H4 (cell line): ENCODE measurements around the gene PTPN9. TPM values are rescaled to one million over a fixed set of nuclear protein-coding genes. Genes with fewer than 3 reads are reported as not detected.
A peak's percentile ranks its signal among the peaks of the same experiment; 100 is the strongest.
"Not testable (repeated sequence)": the region's sequence is repeated elsewhere in the genome, so short reads cannot be mapped to it uniquely, and the experiment has no call there.

Experiments used
- DNase-seq: peaks from one replicate; pipeline ENCODE4 v3.0.0-alpha.2; 2015; ENCODE audit warnings: low spot score
- total RNA-seq: library from RNA; depleted of rRNA; stranded (reverse); fragments of >200 nt; shearing (Covaris generic); gene quantifications from 2 replicates; pipeline ENCODE4 v1.2.3, GENCODE V29; 2014; rRNA removed

The PTPN9 gene
- 13.4 and 21.0 TPM in 2 replicates for total RNA-seq

- DNase-seq, result peak; percentile 60
Observed at GRCh38 chr15:75578948-75579920, at the start of gene PTPN9. TSS of gene PTPN9 (minus strand) at chr15:75579315. CDS start at chr15:75578776, 539 bp downstream.

- peak; percentile 93 for DNase-seq
Observed at GRCh38 chr15:75625542-75626347, 46.6 kb upstream of the PTPN9 start, which contains the start of gene SNUPN. TSS of gene SNUPN (minus strand) at chr15:75625725. CDS start at chr15:75621051, 4,674 bp downstream.

- no peak for DNase-seq
Observed at GRCh38 chr15:75622505-75622904, 43.4 kb upstream of the PTPN9 start.

GRCh38 chr15:75620841-75621391, 41.8 kb upstream of the PTPN9 start:
- DNase-seq, result peak; percentile 64

- DNase-seq, result peak; percentile 47
Observed at GRCh38 chr15:75620058-75620820, 41.1 kb upstream of the PTPN9 start.

GRCh38 chr15:75616766-75617165, 37.7 kb upstream of the PTPN9 start:
- DNase-seq, result no peak

- DNase-seq, result no peak
Observed at GRCh38 chr15:75606711-75607699, 27.9 kb upstream of the PTPN9 start.

GRCh38 chr15:75606026-75606425, 26.9 kb upstream of the PTPN9 start:
- no peak for DNase-seq

- no peak for DNase-seq
Observed at GRCh38 chr15:75599401-75599800, 20.3 kb upstream of the PTPN9 start.

- no peak for DNase-seq
Observed at GRCh38 chr15:75598361-75598760, 19.2 kb upstream of the PTPN9 start.

GRCh38 chr15:75597667-75598341, 18.7 kb upstream of the PTPN9 start:
- DNase-seq, result no peak

- no peak for DNase-seq
Observed at GRCh38 chr15:75596703-75597345, 17.7 kb upstream of the PTPN9 start.

GRCh38 chr15:75594276-75594675, 15.2 kb upstream of the PTPN9 start:
- DNase-seq, result no peak

- DNase-seq, result no peak
Observed at GRCh38 chr15:75591655-75592364, 12.7 kb upstream of the PTPN9 start.

GRCh38 chr15:75590239-75590638, 11.1 kb upstream of the PTPN9 start:
- DNase-seq, result no peak

- DNase-seq, result no peak
Observed at GRCh38 chr15:75589071-75589470, 10.0 kb upstream of the PTPN9 start.

- DNase-seq, result not testable (repeated sequence)
Observed at GRCh38 chr15:75586422-75586821, 7.3 kb upstream of the PTPN9 start.

GRCh38 chr15:75584121-75584520, 5.0 kb upstream of the PTPN9 start:
- no peak for DNase-seq
